C4-2B (cell line): ENCODE data around the gene PREPL.

Experiments used
- ZFX ChIP-seq: fragments of 450-650 bp; IDR thresholded peaks from 2 replicates; pipeline ENCODE4 v1.6.1; 2017
- TF ChIP-seq, protein P1 (sequence below): fragments of 450-650 bp; conservative IDR thresholded peaks from 2 replicates; pipeline ENCODE4 v1.5.1; 2017; ENCODE audit warnings: mild to moderate bottlenecking

DNA sequence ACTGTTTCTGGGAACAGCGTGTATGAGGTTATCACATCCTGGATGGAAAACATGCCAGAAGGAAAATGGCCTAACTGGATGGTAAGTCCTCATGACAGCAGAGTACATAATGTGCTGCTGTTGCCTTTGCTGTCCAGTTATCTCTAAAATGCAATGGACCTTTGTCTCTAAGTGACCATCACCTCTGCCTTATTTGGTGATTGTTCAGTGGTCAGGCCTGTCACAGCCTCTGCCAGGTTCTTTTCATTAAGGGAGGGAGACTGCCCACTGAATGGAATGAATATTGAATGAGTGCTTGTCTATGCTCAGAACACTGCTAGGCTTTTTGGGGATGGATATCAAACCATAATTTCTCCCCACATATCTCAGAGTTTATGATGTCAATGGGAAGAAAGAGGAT is 57.0 kb downstream of the PREPL start:
- TF ChIP-seq, protein P1, sequence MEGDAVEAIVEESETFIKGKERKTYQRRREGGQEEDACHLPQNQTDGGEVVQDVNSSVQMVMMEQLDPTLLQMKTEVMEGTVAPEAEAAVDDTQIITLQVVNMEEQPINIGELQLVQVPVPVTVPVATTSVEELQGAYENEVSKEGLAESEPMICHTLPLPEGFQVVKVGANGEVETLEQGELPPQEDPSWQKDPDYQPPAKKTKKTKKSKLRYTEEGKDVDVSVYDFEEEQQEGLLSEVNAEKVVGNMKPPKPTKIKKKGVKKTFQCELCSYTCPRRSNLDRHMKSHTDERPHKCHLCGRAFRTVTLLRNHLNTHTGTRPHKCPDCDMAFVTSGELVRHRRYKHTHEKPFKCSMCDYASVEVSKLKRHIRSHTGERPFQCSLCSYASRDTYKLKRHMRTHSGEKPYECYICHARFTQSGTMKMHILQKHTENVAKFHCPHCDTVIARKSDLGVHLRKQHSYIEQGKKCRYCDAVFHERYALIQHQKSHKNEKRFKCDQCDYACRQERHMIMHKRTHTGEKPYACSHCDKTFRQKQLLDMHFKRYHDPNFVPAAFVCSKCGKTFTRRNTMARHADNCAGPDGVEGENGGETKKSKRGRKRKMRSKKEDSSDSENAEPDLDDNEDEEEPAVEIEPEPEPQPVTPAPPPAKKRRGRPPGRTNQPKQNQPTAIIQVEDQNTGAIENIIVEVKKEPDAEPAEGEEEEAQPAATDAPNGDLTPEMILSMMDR, result no peak
- TF ChIP-seq ZFX, result no peak
